Measurements from ENCODE around the gene LHFPL3. TPM values are rescaled to one million over a fixed set of nuclear protein-coding genes. Genes with fewer than 3 reads are reported as not detected.

The LHFPL3 gene
- total RNA-seq, 1 experiment from 2014 or later: not detected

- DNase-seq: no peak
- no peaks in the 10 kb centered on the region for H3K4me1 Mint-ChIP-seq
- no peak overlapping the region for H3K18ac ChIP-seq (ENCODE audit: insufficient read length, low read depth, low read length)
- H3K4me3 Mint-ChIP-seq: no peak overlapping the region
- H3K9me3 ChIP-seq (ENCODE audit: control insufficient read depth, low read depth, low read length): no peaks in the 10 kb centered on the region
- H2AFZ ChIP-seq (ENCODE audit: low read length): no peak overlapping the region
- no peak overlapping the region for H3K23ac ChIP-seq (ENCODE audit: insufficient read length, low read depth, low read length)
- no peak overlapping the region for H4K8ac ChIP-seq (replicated peaks; ENCODE audit: insufficient read length, low read depth, low read length)
- H2BK12ac ChIP-seq (ENCODE audit: insufficient read length, low read depth, low read length): no peak overlapping the region
- H2BK120ac ChIP-seq (ENCODE audit: low read depth, low read length, poor library complexity, severe bottlenecking): no peak overlapping the region
- no peak overlapping the region for H4K5ac ChIP-seq (ENCODE audit: insufficient read length, low read depth, low read length)
- H2BK5ac ChIP-seq (ENCODE audit: insufficient read length, low read length): no peak overlapping the region
- H3T11ph ChIP-seq (ENCODE audit: low read length): no peak overlapping the region
- no peak overlapping the region for H3K4me2 ChIP-seq (ENCODE audit: insufficient read depth, insufficient read length, low read length)
- TF ChIP-seq, protein P1, sequence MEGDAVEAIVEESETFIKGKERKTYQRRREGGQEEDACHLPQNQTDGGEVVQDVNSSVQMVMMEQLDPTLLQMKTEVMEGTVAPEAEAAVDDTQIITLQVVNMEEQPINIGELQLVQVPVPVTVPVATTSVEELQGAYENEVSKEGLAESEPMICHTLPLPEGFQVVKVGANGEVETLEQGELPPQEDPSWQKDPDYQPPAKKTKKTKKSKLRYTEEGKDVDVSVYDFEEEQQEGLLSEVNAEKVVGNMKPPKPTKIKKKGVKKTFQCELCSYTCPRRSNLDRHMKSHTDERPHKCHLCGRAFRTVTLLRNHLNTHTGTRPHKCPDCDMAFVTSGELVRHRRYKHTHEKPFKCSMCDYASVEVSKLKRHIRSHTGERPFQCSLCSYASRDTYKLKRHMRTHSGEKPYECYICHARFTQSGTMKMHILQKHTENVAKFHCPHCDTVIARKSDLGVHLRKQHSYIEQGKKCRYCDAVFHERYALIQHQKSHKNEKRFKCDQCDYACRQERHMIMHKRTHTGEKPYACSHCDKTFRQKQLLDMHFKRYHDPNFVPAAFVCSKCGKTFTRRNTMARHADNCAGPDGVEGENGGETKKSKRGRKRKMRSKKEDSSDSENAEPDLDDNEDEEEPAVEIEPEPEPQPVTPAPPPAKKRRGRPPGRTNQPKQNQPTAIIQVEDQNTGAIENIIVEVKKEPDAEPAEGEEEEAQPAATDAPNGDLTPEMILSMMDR (conservative IDR thresholded peaks at IDR 0.05): no peak
- no peaks in the 10 kb centered on the region for H3K4me1 ChIP-seq (ENCODE audit: insufficient read depth, low read length)
- H3K27me3 Mint-ChIP-seq (ENCODE audit: low read depth): 0 out of 2 replicates have a peak, but pooled peaks cover 1% of the 10 kb centered on the region
- H4K20me1 ChIP-seq (ENCODE audit: control insufficient read depth, insufficient read depth, insufficient read length): no peaks in the 10 kb centered on the region
- H4K91ac ChIP-seq (ENCODE audit: insufficient read length, low read depth, low read length): no peak overlapping the region
- H3K27ac ChIP-seq (ENCODE audit: insufficient read length, low read depth, low read length): no peak overlapping the region
- H2AK5ac ChIP-seq (ENCODE audit: insufficient read length, low read length): no peak overlapping the region
- H3K36me3 Mint-ChIP-seq (ENCODE audit: insufficient read depth in 1 of 3, low read depth in 3 of 3): no peaks in the 10 kb centered on the region
- H2BK15ac ChIP-seq (ENCODE audit: low read depth, low read length): no peak overlapping the region
- H3K56ac ChIP-seq (ENCODE audit: insufficient read length, low read depth, low read length): no peak overlapping the region
- H3K9ac ChIP-seq (ENCODE audit: extremely low read depth, insufficient read length, low read length): no peak overlapping the region
- no peaks in the 10 kb centered on the region for H3K9me3 Mint-ChIP-seq
- no peak overlapping the region for H2BK20ac ChIP-seq (ENCODE audit: low read depth, low read length, poor library complexity, severe bottlenecking)
- WGBS (ENCODE audit: extremely low coverage, insufficient read length, low lambda C conversion rate): no CpG with 5 or more reads among the region's 2 CpGs
- H3K79me1 ChIP-seq (ENCODE audit: insufficient read depth, low read depth, low read length, poor library complexity, severe bottlenecking): no peaks in the 10 kb centered on the region
- no peaks in the 10 kb centered on the region for H3K79me2 ChIP-seq (ENCODE audit: insufficient read depth, low read length)
- no peak overlapping the region for H3K4ac ChIP-seq (ENCODE audit: low read depth, low read length)
- no peaks in the 10 kb centered on the region for H3K23me2 ChIP-seq (ENCODE audit: insufficient read length, low read depth, low read length, poor library complexity, severe bottlenecking)
- H3K27ac Mint-ChIP-seq: no peak overlapping the region
- no peak overlapping the region for H3K14ac ChIP-seq (ENCODE audit: insufficient read depth, low read length)
- no peaks in the 10 kb centered on the region for H3K27me3 ChIP-seq (ENCODE audit: insufficient read depth, low read length)
Measured at GRCh38 chr7:104908636-104909035, 580.2 kb downstream of the LHFPL3 start.
